ENCODE results near the gene RANBP9. TPM values are rescaled to one million over a fixed set of nuclear protein-coding genes. Genes with fewer than 3 reads are reported as not detected.

Gene RANBP9
- polyA plus RNA-seq, 10 donors, result 26.8 to 36.7 (median 30.2) TPM

DNA sequence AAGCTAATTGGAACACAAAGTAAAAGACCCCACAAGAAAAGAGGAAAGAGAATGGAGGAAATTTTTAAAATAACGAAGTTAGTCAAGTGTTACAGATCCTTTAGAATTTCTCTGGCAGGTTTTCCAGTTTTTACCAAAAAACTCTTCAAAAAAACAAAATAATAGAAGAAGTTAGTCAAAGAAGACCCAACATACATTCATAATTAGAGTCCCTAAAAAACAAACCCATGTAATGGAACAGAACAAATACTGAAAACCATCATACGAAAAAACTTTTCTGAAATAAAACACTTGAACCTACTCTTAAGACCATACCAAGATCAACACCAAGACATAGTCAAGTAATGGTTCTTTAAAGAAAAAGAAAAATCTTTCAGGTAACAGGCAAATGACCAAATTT lies 31.6 kb downstream of the RANBP9 start:
- no peak for DNase-seq

- no peak for DNase-seq
Measured at GRCh38 chr6:13678255-13678983, 33.2 kb downstream of the RANBP9 start.

GRCh38 chr6:13677878-13678254 lies 33.8 kb downstream of the RANBP9 start:
- no peak for DNase-seq

- DNase-seq, result no peak
Measured at GRCh38 chr6:13676551-13677156, 35.0 kb downstream of the RANBP9 start.

GRCh38 chr6:13674533-13675190 lies 37.0 kb downstream of the RANBP9 start:
- no peak for DNase-seq

GRCh38 chr6:13673825-13674444 lies 37.7 kb downstream of the RANBP9 start:
- no peak for DNase-seq

DNA sequence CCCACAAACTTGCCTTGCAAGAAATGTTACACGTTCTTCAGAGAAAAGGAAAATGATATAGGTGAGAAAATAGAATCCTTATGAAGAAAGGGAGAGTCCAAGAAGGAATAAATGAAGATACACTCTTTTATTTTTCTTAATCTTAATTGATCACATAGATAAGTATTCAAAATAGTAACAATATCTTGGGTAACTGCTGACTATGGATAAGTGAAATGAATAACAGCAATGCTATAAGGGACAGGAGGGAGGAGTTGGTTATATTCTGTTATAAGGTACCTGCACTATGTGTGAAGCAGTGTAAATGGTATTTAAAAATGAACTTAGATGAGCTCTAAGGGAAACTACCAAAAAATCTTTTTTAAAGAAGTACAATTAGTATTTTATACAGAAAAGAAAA lies 38.3 kb downstream of the RANBP9 start:
- DNase-seq, result no peak

DNA sequence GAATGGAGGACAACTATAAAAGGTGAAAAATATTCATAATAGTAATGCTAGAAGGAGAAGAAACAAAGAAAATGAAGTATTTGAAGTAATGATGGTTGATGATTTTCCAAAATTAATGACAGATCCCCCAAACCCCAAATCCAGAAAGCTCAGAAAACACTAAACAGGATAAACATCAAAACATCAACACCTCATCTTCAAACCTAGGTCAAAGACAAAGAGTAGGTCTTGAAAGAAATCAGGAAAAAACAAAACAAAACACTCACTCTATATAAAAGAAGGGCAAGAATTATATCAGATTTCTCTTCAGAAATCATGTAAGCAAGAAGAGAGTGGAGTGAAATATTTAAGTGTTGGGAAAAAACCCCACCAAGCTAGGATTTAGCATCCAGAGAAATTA lies 38.7 kb downstream of the RANBP9 start:
- no peak for DNase-seq

DNA sequence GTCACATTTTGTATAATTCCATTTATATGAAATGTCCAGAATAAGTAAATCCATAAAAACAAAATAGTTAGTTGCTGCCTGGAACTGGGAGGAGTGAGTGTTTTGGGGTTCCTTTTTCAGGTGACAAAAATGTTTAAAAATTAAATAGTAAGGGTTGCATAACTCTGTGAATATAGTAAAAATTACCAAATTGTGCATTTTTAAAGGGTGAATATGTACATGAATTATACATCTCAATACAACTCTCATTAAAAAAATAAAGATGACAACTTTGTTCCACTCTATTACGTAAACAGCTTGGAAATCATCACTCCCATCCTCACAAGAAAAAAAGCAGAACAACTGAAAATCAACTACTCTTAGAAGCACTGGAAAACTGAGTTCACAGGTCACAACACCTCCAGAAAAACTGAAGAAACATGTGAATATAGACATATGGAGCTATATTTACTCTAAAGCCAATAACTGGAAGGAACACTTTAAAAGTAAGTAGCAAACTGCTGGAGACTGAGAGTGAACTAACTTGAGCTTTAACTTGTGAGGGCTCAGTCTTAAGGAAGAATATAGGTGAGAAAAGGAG lies 40.0 kb downstream of the RANBP9 start:
- DNase-seq, result no peak

- DNase-seq, result no peak
Measured at GRCh38 chr6:13669476-13669875, 42.2 kb downstream of the RANBP9 start.

DNA sequence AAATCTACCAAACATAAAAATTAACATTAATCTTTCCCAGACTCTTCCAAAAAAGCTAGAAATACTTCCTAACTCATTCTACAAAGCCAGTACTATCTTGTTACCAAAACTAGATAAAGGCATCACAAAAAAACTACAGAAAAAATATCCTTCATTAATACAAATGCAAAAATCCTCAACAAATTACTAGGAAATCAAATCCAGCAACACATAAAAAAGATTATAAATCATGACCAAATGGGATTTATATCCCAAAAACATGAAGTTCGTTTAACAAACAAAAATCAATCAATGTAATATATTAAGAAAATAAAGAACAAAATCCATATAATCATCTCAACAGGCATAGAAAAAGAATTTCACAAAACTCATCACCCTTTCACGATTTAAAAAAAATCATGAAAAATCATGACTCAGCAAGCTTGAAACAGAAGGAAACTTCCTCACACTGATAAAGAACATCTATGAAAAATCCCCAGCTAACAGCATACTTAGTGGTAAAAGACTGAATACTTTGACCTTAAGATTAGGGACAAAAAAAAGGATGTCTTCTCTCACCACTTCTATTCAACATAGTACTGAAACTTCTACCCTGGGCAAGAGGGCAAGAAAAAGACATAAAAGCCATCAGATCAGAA lies 43.2 kb downstream of the RANBP9 start:
- DNase-seq, result no peak

GRCh38 chr6:13667655-13668054 lies 44.0 kb downstream of the RANBP9 start:
- DNase-seq, result no peak

DNA sequence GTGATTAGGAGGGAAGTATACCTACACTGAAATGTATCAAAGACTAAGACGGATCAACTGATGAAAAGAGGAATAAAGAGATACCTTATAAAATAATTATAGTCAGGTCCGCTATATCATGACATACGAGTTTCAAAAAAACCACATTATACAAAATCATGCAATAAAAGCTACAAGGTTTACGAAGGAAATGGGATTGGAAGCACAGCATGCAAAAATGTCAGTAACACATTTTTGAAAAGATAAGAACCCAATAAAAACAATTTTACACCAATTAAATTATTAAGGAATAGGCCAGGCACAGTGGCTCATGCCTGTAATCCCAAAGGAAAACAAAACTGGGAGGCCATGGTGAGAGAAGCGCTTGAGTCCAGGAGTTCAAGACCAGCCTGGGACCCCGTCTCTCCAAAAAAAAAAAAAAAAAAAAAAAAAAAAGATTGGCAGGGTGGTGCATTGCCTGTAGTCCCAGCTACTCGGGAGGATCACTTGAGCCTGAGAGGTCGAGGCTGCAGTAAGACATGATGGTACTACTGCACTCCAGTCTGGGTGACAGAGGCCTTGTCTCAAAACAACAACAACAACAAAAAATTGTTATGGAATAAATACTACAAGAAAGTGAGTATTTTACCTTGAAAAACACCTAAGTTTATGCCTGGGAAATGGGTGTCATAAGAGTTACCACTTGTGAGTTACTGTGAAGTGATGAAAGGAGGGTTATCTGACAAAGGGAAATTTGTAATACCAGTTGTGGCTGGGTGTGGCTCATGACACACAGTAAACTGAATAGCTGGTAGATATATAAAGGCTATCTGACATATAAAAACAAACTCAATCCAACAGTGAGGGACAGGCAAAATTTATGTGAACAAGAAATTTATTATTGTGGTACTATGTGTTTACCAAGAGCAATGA lies 45.2 kb downstream of the RANBP9 start:
- no peak for DNase-seq

- DNase-seq, result no peak
Measured at GRCh38 chr6:13664703-13665352, 46.8 kb downstream of the RANBP9 start.

DNA sequence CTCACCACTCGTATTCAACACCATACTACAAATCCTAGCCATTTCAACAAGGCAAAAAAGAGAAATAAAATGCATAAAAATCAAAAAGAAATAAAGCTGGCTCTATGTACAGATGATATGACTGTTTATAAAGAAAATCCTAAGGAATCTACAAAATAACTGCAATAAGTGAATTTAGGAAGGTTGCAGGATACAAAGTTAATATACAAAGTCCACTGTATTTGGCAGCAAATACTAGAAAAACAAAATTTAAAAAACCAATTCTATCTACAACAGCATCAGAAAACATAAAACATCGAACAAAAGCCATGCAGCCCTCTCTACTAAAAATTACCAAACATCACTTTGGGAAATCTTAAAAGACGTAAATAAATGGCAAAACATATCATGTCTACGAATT lies 47.6 kb downstream of the RANBP9 start:
- no peak for DNase-seq

GRCh38 chr6:13662651-13663334 lies 48.8 kb downstream of the RANBP9 start:
- no peak for DNase-seq

DNA sequence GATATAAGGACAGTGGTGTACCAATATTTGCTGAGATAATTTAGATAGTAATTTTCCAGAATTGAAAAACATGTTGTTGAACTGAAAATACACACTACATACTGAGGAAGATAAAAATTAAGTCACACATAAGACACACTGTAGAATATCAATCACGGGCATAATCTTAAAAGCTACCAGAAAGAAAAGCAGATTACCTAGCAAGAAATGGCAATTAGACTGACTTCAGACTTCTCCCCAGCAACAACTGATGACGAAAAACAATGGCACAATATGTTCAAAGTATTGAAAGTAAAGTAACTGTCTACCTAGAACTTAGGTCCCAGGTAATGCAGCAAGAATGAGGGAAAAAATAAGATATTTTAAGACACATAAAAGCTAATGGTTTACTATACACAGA lies 50.0 kb downstream of the RANBP9 start:
- DNase-seq, result no peak

DNA sequence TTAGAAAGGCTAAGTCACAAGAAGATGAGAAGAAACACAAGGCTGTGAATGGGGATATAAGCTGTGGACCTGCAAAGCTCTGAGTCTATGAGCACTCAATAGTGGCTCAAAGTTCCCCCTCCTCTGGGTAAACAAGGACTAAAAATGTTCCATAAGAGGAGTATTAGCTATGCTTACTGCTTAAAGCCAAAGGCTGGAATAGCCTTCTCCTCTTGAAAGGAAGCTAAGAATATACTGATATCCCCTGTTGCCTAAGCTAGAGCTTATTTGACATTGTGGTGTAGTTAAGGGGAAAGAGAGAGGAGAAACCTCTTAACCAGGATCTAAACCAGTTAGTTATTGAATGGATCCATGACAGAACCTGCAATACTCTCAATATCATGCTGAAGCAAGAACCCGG lies 50.7 kb downstream of the RANBP9 start:
- no peak for DNase-seq

DNA sequence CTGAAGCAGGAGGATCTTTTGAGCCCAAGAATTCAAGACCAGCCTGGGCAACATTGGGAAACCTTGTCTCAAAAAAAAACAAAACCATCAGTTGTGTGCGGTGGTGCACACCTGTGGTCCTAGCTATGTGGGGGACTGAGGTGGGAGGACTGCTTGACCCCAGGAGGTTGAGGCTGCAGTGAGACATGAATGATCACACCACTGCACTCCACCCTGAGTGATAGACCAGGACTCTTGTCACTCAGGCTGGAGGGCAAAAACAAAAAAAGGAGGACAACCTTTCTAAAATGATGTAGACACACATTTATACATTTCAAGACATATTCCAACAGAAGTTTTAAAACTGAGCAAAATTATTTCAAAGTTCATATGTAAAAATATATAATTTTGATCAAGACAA lies 51.4 kb downstream of the RANBP9 start:
- no peak for DNase-seq

DNA sequence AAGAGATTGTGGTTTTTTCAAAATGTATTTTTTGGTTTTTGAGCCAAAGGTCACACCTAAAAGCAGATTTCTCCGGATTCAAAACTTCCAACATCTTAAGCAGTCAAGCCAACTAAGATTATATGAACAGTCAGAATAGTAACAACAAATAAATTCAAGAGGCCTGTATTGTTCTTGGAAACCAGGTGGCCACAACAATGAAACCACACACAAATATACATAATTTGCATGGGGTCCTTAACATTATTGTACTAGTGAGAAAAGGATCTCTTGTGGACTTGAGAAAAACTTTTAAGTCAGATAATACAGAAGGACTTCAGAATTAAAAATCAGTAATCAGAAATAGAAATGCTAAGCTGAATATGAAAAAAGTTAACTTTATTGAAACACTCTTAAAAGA lies 55.9 kb downstream of the RANBP9 start:
- DNase-seq, result no peak

Data from muscle of back (tissue), 11 donors.